Measurements from ENCODE around the gene PNKD.

GRCh38 chr2:218261423-218262236 is 8.7 kb upstream of the PNKD start:
- TF ChIP-seq CTCF (IDR thresholded peaks at IDR 0.05), result no peak
- no peak for TF ChIP-seq POLR2A (IDR thresholded peaks at IDR 0.05)

Measured in suprapubic skin (tissue), 3 donors.